Loucy (cell line): Measurements from ENCODE around the gene HLA-DMB.

ENCODE experiments used
- CTCF ChIP-seq: fragments of 200-600 bp; sonication (generic); conservative IDR thresholded peaks from 2 replicates; pipeline ENCODE4 v1.5.1; 2014; ENCODE audit warnings: mild to moderate bottlenecking, antibody characterized with exemption, low read length
- EZH2phosphoT487 ChIP-seq: fragments of 200-600 bp; IDR thresholded peaks from 2 replicates; pipeline ENCODE4 v1.6.1; 2018; ENCODE audit warnings: antibody characterized with exemption, mild to moderate bottlenecking, moderate library complexity, borderline replicate concordance

DNA sequence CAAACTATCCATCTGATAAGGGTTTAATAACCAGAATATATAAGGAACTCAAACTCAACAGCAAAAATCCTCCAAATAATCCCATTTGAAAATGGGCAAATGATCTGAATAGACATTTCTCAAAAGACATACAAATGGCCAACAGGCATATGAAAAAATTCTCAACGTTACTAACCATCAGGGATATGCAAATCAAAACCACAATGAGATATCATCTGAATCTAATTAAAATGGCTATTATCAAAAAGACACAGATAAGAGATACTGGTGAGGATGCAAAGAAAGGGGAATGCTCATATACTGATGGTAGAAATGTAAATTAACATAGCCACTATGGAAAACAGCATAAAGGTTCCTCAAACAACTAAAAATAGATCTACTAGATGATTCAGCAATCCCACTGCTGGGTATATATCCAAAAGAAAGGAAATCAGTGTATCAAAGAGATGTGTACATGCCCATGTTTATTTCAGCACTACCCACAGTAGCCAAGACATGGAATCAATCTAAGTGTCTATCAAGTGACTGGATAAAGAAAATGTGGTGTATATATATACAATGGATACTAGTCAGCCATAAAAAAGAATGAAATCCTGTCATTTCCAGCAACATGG, 21.5 kb upstream of the HLA-DMB start:
- TF ChIP-seq CTCF, result no peak
- TF ChIP-seq EZH2phosphoT487, result no peak
